GF-D8 (cell line): ENCODE measurements around the gene CNTRL.

Source experiments
- DNase-seq: peaks from one replicate; lab custom pipeline; 2025; lab: John Stamatoyannopoulos, UW

Gene CNTRL

DNA sequence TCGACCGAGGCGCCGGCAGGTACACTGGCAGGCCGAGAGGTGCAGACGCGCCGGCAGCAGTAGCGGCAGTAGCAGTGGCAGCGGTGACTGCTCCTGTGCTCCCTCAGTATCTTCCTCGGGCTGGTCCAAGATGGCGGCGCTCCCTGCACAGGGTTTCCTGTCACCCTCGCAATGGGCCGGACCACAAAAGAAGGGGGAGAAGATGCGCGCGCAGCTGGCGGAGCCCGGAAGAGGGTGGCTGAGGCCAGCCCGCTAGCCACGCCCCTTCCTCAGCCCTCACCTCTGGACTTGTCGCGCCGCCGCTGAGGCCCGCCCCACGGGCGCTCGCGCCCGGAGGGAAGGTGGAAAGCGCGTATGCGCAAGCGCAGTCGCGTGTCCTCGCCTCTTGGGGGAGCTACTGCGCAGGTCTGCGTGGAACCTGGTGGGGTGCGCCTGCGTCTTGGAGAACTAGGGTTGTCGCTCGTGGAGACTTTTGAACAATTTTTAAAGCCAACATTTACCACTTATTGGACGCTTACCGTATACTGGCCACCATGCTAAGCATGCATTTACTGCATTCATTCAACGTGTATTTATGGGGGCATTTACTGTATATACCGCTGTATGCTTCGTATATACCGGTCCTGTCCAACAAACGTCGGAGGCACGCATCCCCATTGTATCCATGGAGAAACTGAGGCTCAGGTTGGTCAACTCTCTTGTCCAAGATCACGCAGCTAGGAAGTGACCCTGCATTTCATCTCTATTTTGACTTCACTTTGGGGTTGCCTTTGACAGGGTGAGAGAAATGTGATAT, 127.2 kb downstream of the CNTRL start, which contains the start of gene RAB14:
TSS of gene RAB14 (minus strand) at position 132 of the 796 bp plus-strand sequence. CDS start 8,457 bp downstream, outside the sequence.
- peak; percentile 96 for DNase-seq

- DNase-seq = no peak
Observed at GRCh38 chr9:121204121-121204520, 129.4 kb downstream of the CNTRL start.

DNA sequence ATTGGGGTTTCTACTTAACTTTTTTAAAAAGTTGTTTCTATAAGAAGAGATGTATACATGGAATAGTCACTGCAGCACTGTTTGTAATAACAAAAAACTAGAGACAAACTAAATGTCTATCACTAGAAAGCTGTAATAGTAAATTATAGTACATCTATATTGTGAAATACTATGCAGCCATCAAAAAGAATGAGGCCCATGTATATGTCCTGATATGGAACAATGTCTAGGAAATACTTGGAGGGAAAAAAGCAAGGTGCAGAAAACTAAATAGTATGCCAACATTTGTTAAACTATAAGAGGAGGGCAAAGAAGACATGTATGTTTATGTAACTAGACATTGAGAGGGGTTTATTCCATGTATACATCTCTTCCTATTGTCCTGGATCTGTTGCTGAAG, 129.9 kb downstream of the CNTRL start:
- no peak for DNase-seq

DNA sequence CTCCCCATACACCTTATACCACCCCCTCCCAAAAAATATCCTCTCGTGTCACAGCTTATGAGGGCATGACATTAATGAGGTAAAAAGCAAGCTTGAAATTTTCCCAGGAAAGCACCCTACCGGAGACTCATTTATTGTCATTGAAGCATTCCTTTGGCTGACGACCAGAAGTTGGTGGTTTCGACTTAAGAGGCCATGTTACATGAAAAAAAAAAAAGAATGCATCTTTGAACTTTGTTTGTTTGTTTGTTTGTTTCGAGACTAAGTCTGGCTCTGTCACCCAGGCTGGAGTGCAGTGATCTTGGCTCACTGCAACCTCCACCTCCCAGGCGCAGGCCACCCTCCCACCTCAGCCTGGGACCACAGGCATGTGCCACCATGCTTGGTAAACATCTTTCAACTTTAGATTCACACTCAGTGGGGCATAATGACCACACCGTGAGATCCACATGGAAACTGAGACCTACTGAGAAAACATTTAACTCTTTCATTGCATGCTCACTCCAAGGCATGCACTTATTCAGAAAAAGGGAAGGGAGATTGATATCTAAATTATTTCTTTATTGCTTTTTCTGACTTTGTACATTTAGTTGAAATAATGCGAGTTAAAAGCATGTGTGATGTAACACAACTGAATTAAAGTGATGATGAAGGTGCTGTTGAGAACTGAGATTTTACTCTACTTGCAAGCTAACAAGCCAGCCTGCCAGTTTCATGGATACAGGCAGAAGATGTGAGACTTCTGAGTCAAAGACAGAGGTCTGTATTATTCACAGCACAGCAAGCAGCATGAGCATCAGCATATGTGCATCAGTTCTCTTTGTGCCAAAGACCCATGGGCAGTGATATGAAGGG, 132.0 kb downstream of the CNTRL start:
- DNase-seq = no peak

DNA sequence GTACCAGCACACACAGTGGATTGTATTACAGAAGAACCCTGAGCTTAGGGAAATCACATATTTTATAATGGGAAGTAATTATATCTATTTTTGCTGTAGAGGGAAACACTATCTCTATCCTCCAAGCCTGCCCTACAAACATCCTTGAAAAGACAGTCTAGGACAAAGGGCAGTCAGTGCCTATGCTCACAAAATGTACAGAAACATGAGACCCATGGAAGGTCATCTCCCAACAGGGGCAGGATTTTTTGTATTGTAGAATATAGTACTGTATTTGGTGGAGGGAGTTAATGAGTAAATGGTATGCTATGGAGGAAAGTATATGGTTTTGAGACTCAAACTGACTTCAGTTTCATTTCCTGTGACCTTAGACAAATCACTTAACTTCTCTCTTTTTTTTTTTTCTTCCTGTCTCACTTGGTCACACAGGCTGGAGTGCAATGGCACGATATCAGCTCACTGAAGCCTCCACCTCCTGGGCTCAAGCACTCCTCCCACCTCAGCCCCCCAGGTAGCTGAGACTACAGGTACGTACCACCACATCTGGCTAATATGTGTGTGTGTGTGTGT, 132.7 kb downstream of the CNTRL start:
- DNase-seq = no peak

GRCh38 chr9:121210536-121210935, 135.8 kb downstream of the CNTRL start:
- no peak for DNase-seq

DNA sequence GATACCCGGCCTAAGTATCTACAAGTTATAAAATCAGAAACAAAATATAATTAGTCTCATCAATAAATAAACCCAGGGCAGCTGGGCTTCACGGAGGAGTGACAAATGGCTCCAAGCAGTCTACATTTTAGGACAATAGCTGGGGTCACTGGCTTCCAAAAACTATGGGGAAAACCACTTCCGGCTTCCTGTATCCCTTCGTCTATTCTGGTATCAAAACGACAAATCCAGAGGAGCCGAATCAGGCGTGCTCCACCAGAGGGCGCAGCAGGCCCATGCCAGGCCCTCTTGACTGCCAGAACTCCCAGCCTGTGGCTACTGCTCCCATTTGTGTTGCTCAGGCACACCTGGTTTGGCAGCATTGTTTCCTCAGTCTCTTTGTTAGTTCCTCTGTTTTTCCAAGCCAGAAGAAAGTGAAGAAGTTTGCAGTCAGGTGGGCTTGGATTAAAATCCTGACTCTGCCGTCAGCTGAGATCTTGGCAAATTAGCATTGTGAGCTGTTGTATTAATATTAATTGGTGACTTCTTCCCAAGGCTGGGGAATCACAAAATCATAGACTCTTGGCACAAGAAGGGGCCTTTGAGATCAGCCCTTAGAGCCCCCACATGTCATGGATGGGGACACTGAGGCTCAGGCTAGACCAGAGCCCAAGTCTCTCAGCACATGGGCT, 138.5 kb downstream of the CNTRL start:
- peak; percentile 64 for DNase-seq

DNA sequence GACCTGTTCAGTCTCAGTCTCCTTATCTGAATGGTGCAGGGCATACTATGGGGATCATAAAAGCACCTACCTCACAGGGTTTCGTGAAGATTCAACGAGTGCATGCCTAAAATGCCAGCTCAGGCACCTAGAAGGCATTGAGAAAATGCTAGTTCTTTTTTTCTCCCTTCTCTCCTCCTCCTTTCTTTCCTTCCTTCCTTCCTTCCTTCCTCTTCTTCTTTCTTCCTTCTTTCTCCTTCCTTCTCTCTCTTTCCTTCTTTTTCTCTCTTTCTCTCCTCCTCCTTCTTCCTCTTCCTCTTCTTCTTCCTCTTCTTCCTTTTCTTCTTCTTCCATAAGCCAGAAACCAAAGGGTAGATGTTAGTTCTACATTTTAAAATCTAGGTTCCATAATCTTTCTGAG, 139.2 kb downstream of the CNTRL start:
- DNase-seq = no peak

GRCh38 chr9:121216271-121216805, 141.6 kb downstream of the CNTRL start:
- DNase-seq = no peak

GRCh38 chr9:121217609-121218292, 143.0 kb downstream of the CNTRL start:
- no peak for DNase-seq

DNA sequence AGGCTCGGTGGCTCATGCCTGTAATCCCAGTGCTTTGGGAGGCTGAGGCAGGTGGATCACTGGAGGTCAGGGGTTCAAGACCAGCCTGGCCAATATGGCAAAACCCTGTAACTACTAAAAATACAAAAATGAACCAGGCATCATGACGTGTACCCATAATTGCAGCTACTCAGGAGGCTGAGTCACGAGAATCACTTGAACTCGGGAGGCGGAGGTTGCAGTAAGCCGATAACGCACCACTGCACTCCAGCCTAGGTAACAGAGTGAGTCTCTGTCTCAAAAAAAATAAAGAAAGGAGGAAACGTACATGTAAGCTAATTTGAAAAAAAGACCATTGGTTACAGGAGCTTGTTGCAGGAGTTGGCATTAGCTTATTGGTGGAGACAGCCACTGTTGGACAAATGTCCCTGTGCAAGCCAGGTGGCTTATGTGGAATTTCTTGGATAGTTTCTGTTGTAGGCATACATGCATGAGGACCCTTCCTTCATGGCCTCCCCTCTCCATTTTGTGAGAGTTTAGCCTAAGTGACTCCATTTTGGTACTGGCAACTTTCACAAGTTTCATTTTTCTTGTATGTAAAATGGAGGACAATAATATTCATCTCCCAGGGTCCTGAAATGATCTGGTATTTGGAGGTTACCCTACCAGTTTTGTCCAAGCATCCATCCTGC, 143.7 kb downstream of the CNTRL start:
- no peak for DNase-seq

GRCh38 chr9:121219530-121219929, 144.8 kb downstream of the CNTRL start:
- DNase-seq = no peak

- no peak for DNase-seq
Observed at GRCh38 chr9:121220996-121221663, 146.4 kb downstream of the CNTRL start.

GRCh38 chr9:121221664-121222055, 146.9 kb downstream of the CNTRL start:
- DNase-seq = no peak

- no peak for DNase-seq
Observed at GRCh38 chr9:121222524-121223171, 147.9 kb downstream of the CNTRL start.

DNA sequence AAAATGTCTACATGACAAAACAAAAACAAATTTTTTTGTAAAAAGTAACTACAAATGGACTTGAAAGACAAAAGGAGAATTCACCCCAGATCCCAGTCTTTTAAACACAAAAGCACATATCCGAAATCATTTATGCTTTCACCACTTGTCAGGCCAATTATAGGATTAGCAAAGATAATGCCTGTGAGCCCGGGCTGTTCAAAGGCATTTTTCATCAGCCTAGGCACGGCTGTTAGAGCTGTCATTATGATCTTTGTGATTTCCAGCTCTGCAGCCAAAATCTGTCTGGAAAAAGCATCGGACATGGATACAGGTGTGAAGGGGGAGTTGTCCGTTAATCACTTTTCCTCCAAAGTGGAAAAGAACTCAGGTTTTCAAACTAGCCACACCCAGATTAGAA, 150.5 kb downstream of the CNTRL start:
- no peak for DNase-seq

DNA sequence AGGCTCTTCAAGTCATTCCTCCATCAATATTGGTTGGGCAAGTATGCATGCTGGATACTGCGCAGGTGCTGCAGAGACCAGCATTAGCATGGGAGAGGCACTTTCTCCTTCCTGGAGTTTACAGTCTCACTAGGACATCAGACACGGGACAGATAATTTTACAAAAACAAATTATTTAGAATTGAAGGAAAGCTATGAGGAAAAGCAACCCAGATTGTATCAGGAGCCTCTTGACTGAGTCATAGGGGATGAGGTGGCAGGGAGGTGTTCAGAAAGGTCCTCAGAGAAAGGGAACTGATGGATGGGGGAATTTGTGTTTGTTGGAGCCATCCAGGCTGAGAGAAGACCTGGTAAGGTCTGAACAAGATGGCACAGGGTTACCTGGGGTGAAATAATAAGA, 151.4 kb downstream of the CNTRL start:
- DNase-seq = no peak
